PC-9 (cell line): ENCODE data around the gene NUP153. TPM values are rescaled to one million over a fixed set of nuclear protein-coding genes. Genes with fewer than 3 reads are reported as not detected.

Experiments used
- BruUV-seq: library from RNA; stranded (reverse); fragments of 400-500 nt; replicated peaks from 2 replicates; lab custom pipeline; 2021; lab: Mats Ljungman, UMichigan
- CTCF ChIA-PET: fragments of 300-600 bp; sonication (Branson Sonifier 250); formaldehyde crosslinking; loops from one replicate; lab custom pipeline; 2022; ENCODE audit warnings: antibody characterized with exemption; lab: Charles Lee
- POLR2A ChIA-PET: fragments of 300-600 bp; sonication (Branson Sonifier 250); formaldehyde crosslinking; loops from one replicate; lab custom pipeline; 2022; ENCODE audit warnings: antibody characterized with exemption; ENCODE audit not compliant: unreplicated experiment; lab: Charles Lee
- DNase-seq, 2 experiments: peaks; one replicate each; pipeline versions ENCODE4 v3.0.0 to v3.0.0-alpha.2; 2015 to 2022; ENCODE audit warnings: mixed read lengths in 1 of 2
- H2AFZ ChIP-seq: fragments of 200-600 bp; sonication (generic); 2 replicates; pipeline ENCODE4 v1.8.1; 2017; ENCODE audit warnings: antibody characterized with exemption
- H3F3A ChIP-seq: fragments of 200-600 bp; sonication (generic); 2 replicates; pipeline ENCODE4 v1.8.1; 2017; ENCODE audit warnings: antibody characterized with exemption, mild to moderate bottlenecking, low read depth; ENCODE audit not compliant: insufficient read depth
- H3K27ac ChIP-seq: fragments of 200-600 bp; sonication (generic); 2 replicates; pipeline ENCODE4 v1.6.1; 2016; ENCODE audit warnings: mixed run types
- H3K27me3 ChIP-seq: fragments of 200-600 bp; sonication (generic); 2 replicates; pipeline ENCODE4 v1.6.1; 2016; ENCODE audit warnings: low read depth, mixed run types; ENCODE audit not compliant: insufficient read depth
- H3K36me3 ChIP-seq: fragments of 200-600 bp; sonication (generic); 2 replicates; pipeline ENCODE4 v1.6.1; 2016; ENCODE audit warnings: low read depth, mixed run types
- H3K4me1 ChIP-seq: fragments of 200-600 bp; sonication (generic); replicated peaks from 2 replicates; pipeline ENCODE4 v1.6.1; 2016; ENCODE audit warnings: mixed run types; ENCODE audit not compliant: insufficient read depth
- H3K4me2 ChIP-seq: fragments of 200-600 bp; sonication (generic); 2 replicates; pipeline ENCODE4 v1.6.1; 2017; ENCODE audit warnings: mixed run types
- H3K4me3 ChIP-seq: fragments of 200-600 bp; sonication (generic); 2 replicates; pipeline ENCODE4 v1.6.1; 2016; ENCODE audit warnings: mixed run types
- H3K79me2 ChIP-seq: fragments of 200-600 bp; sonication (generic); 2 replicates; pipeline ENCODE4 v1.6.1; 2017; ENCODE audit warnings: low read depth, mixed run types
- H3K9me2 ChIP-seq: fragments of 200-600 bp; sonication (generic); 2 replicates; pipeline ENCODE4 v1.8.1; 2017; ENCODE audit warnings: mild to moderate bottlenecking; ENCODE audit not compliant: insufficient read depth
- H3K9me3 ChIP-seq: fragments of 200-600 bp; sonication (generic); 2 replicates; pipeline ENCODE4 v1.8.1; 2016; ENCODE audit warnings: low read depth; ENCODE audit not compliant: insufficient read depth
- H4K20me1 ChIP-seq: fragments of 200-600 bp; sonication (generic); 2 replicates; pipeline ENCODE4 v1.8.1; 2017; ENCODE audit not compliant: insufficient read depth
- CTCF ChIP-seq: fragments of 200-600 bp; sonication (generic); conservative IDR thresholded peaks from 2 replicates; pipeline ENCODE4 v1.6.1; 2017; ENCODE audit warnings: mixed run types, antibody characterized with exemption, mild to moderate bottlenecking, moderate library complexity
- EZH2 ChIP-seq: fragments of 200-600 bp; sonication (generic); IDR thresholded peaks from 2 replicates; pipeline ENCODE4 v1.8.0; 2017; ENCODE audit warnings: antibody characterized with exemption, low read depth
- intact Hi-C: fragments of 100-400 bp; cut with micrococcal nuclease; formaldehyde crosslinking; loops from one replicate; pipeline ENCODE4 v1.10.0; 2022; ENCODE audit not compliant: unreplicated experiment
- total RNA-seq: library from RNA; stranded (reverse); gene quantifications from 2 replicates; pipeline ENCODE4 v1.2.3, GENCODE V29; 2021

NUP153 gene
- total RNA-seq, 1 experiment from 2014 or later, result 74.1 TPM

- peaks cover 46% of the 10 kb centered on the region for H3K36me3 ChIP-seq
- no peaks in the 10 kb centered on the region for H3K4me1 ChIP-seq
- H3K4me2 ChIP-seq, result no peak overlapping the region
- peaks cover 3% of the 10 kb centered on the region for H4K20me1 ChIP-seq
- no peaks in the 10 kb centered on the region for H3K27me3 ChIP-seq
- intact Hi-C loops, result loop anchor here (5.0 kb wide), 1 partner anchor 36 kb away; no protein-coding TSS in a partner anchor
- ChIA-PET CTCF (interaction anchor here (0.6 kb wide), 1 partner anchor 213 kb away, joined by 5 read pairs; no protein-coding TSS in a partner anchor), POLR2A (no interaction called here)
- no peaks in the 10 kb centered on the region for H3K9me2 ChIP-seq
- TF ChIP-seq CTCF, result no peak
- no peak for TF ChIP-seq EZH2
- no peak overlapping the region for H3K4me3 ChIP-seq
- no peak overlapping the region for H3K27ac ChIP-seq
- no peak for DNase-seq
- peaks cover 13% of the 10 kb centered on the region; the same call in 1 of the 2 replicates for H3K79me2 ChIP-seq
- no TSS peak for BruUV-seq
- H2AFZ ChIP-seq, result no peak overlapping the region
- H3F3A ChIP-seq, result peaks cover 31% of the 10 kb centered on the region
- no peaks in the 10 kb centered on the region for H3K9me3 ChIP-seq
Observed at GRCh38 chr6:17621003-17621402, 85.7 kb downstream of the NUP153 start.

- no peak overlapping the region for H3K27ac ChIP-seq
- no peaks in the 10 kb centered on the region for H3K27me3 ChIP-seq
- intact Hi-C loops, result no loop called here
- no peak overlapping the region for H3K4me2 ChIP-seq
- CTCF ChIA-PET, result no interaction called here
- peaks cover 4% of the 10 kb centered on the region; the same call in 1 of the 2 replicates for H3K79me2 ChIP-seq
- no peak for DNase-seq
- BruUV-seq, result no TSS peak
- H3K4me3 ChIP-seq, result no peak overlapping the region
- no peaks in the 10 kb centered on the region for H3K4me1 ChIP-seq
- peaks cover 16% of the 10 kb centered on the region for H4K20me1 ChIP-seq
- TF ChIP-seq CTCF, result no peak
- TF ChIP-seq EZH2, result no peak
- no peaks in the 10 kb centered on the region for H3K9me3 ChIP-seq
- H2AFZ ChIP-seq, result no peak overlapping the region
- H3K36me3 ChIP-seq, result peaks cover 19% of the 10 kb centered on the region; the same call in 1 of the 2 replicates
- H3K9me2 ChIP-seq, result no peaks in the 10 kb centered on the region
- POLR2A ChIA-PET, result no interaction called here
- peaks cover 45% of the 10 kb centered on the region for H3F3A ChIP-seq
Observed at GRCh38 chr6:17615794-17616193, 90.9 kb downstream of the NUP153 start.

GRCh38 chr6:17612048-17612447 lies 94.7 kb downstream of the NUP153 start:
- no TSS peak for BruUV-seq

More at GRCh38 chr6:17612048-17612447, 94.7 kb downstream of the NUP153 start:
- Histone ChIP-seq H3K4me3 (no peak overlapping the region), H3F3A (peaks cover 62% of the 10 kb centered on the region), H3K27me3 (no peaks in the 10 kb centered on the region), H3K36me3 (peaks cover 10% of the 10 kb centered on the region; the same call in 1 of the 2 replicates), H3K4me1 (no peaks in the 10 kb centered on the region), H2AFZ (no peak overlapping the region), H3K27ac (no peak overlapping the region), H3K79me2 (no peaks in the 10 kb centered on the region), H3K9me3 (no peaks in the 10 kb centered on the region), H4K20me1 (peaks cover 12% of the 10 kb centered on the region; the same call in 1 of the 2 replicates), H3K4me2 (no peak overlapping the region), H3K9me2 (no peaks in the 10 kb centered on the region)
- POLR2A ChIA-PET, result no interaction called here
- intact Hi-C loops, result no loop called here
- CTCF ChIA-PET, result no interaction called here
- DNase-seq, result no peak
- TF ChIP-seq CTCF (no peak), EZH2 (no peak)
